IPS-18a (cell line): Measurements from ENCODE around the gene ARSI.
A peak's percentile ranks its signal among the peaks of the same experiment; 100 is the strongest.

Experiments used
- H3K27ac ChIP-seq: one replicate; pipeline ENCODE4 v1.5.1; 2013; ENCODE audit warnings: low read length
- H3K27me3 ChIP-seq: one replicate; pipeline ENCODE4 v1.6.1; 2013; ENCODE audit warnings: mild to moderate bottlenecking, low read length; ENCODE audit not compliant: control insufficient read depth, insufficient read depth
- H3K36me3 ChIP-seq: one replicate; pipeline ENCODE4 v1.6.1; 2013; ENCODE audit warnings: low read depth, low read length; ENCODE audit not compliant: control insufficient read depth
- H3K4me1 ChIP-seq: one replicate; pipeline ENCODE4 v1.6.1; 2013; ENCODE audit warnings: low read depth, low read length; ENCODE audit not compliant: control insufficient read depth
- H3K4me3 ChIP-seq: one replicate; pipeline ENCODE4 v1.5.1; 2013; ENCODE audit warnings: low read length
- H3K9ac ChIP-seq: one replicate; pipeline ENCODE4 v1.6.1; 2013; ENCODE audit warnings: mild to moderate bottlenecking, low read length, moderate library complexity
- H3K9me3 ChIP-seq: one replicate; pipeline ENCODE4 v1.6.1; 2013; ENCODE audit warnings: low read depth, low read length; ENCODE audit not compliant: control insufficient read depth

ARSI gene

DNA sequence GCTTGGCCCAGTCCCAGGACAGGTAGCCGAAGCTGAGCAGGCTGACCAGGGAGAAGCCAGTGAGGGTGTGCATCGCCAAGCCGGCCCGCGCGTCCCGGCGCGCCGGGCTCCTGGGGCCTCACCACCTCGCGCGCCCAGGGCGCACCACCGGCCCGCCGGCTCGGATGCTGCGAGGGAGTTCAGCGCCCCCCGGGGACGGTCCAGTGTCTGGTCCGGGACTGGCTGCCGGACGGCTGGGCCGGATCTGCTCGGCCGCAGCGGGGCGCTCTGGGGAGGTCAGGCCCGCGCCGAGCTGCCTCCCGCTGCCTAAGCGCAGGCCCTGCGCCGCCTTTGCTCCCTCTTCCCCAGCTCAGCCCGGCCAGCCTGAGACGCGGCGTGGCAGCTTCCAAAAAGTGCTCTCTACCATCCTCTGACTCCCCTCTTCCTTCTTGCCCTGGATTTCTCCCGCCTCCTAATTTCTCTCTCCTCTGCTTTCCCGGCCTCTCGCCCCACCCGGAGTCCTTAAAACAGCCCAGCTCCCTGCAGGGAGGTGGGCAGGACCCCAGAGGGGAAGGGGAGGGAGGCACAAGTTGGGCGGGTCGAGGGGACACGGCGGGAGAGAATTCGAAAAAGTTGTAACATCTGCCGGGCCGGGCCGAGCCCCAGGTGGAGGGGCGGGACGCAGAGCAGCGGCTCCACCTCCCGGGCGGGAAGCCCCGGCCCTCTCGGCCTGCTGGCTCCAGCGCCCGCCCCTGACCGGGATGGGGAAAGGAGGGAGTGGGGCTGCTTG, at the start of gene ARSI:
Gene ARSI (minus strand): TSS at position 605 of the 769 bp plus-strand sequence. CDS start 532 bp downstream, at position 73.
- Histone ChIP-seq H3K9me3 (no peaks in the 10 kb centered on the region), H3K27me3 (peaks cover 19% of the 10 kb centered on the region), H3K9ac (peak within 1 kb of the TSS; percentile 25), H3K4me3 (peak within 1 kb of the TSS; percentile 63), H3K4me1 (peaks cover 14% of the 10 kb centered on the region), H3K36me3 (no peaks in the 10 kb centered on the region), H3K27ac (no peak within 1 kb of the TSS)

DNA sequence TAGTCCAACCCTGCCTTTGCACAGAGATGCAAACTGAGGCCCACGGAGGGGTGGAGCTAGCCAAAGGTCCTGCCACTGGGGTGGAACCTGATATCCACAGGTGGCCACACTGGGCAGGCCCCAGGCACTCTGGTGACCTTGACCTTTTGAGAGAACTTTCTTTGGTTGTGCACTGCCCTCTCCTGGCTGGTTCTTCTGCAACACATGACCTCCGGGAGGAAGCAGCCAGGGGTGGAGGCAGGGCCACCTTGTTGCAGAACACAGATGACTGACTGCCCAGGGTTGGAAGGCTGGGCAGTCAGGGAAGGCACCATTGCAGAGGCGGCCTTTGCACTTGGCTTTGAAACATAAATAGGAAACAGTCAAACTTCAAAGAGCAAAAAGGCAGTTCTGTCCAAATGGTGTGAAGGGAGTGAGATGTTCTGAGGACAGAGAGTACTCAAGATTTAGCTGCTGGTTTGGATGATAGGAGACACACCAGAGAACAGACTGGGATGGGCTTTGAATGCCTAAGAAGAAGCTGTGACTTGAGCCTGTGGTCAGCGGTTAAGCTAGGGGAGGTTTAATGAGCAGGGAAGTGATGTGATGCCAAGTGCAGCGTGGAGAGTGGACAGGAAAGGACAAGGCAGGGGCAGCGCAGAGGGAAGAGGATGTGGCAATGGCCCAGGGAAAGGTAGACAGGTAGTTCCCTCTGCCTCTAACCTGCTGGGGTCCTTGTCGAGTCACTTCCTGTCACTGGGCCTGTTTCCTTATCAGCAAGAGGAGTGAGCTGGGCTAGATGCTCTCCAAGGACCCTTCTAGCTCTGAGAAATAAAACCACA, 48.0 kb upstream of the ARSI start:
- no peaks in the 10 kb centered on the region for H3K9me3 ChIP-seq
- H3K36me3 ChIP-seq: no peaks in the 10 kb centered on the region
- H3K4me3 ChIP-seq: no peak overlapping the region
- no peak overlapping the region for H3K9ac ChIP-seq
- no peak overlapping the region for H3K27ac ChIP-seq
- no peaks in the 10 kb centered on the region for H3K27me3 ChIP-seq
- H3K4me1 ChIP-seq: peaks cover 4% of the 10 kb centered on the region

GRCh38 chr5:150349681-150350275, 47.1 kb upstream of the ARSI start:
- Histone ChIP-seq H3K27me3 (no peaks in the 10 kb centered on the region), H3K4me3 (no peak overlapping the region), H3K36me3 (no peaks in the 10 kb centered on the region), H3K9ac (no peak overlapping the region), H3K27ac (no peak overlapping the region), H3K9me3 (no peaks in the 10 kb centered on the region), H3K4me1 (peaks cover 4% of the 10 kb centered on the region)

GRCh38 chr5:150347451-150347850, 44.7 kb upstream of the ARSI start:
- Histone ChIP-seq H3K27ac (no peak overlapping the region), H3K9me3 (no peaks in the 10 kb centered on the region), H3K4me3 (no peak overlapping the region), H3K27me3 (no peaks in the 10 kb centered on the region), H3K36me3 (no peaks in the 10 kb centered on the region), H3K4me1 (peaks cover 4% of the 10 kb centered on the region), H3K9ac (no peak overlapping the region)

GRCh38 chr5:150347003-150347402, 44.3 kb upstream of the ARSI start:
- Histone ChIP-seq H3K27me3 (no peaks in the 10 kb centered on the region), H3K4me1 (peaks cover 4% of the 10 kb centered on the region), H3K9me3 (no peaks in the 10 kb centered on the region), H3K9ac (no peak overlapping the region), H3K27ac (no peak overlapping the region), H3K36me3 (no peaks in the 10 kb centered on the region), H3K4me3 (no peak overlapping the region)

DNA sequence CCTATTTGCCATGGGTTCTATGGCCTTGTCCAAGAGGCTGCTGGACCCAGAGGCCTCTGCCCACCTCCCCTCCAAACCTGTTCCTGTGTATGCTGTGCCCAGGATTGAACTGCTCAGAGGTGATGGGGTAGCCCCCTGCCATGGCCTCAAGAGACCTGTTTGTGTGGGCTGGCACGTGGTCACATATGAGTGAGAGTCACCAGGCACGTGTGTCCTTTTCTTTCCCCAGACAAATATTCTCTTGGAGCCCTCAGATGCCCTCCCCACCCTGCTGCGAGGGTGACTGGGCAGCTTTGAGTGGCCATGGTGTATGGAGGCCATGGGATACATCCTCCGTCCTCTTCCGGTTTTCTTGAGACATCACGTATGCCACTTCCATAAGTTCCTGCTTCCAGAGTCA, 43.9 kb upstream of the ARSI start:
- H3K27me3 ChIP-seq: no peaks in the 10 kb centered on the region
- no peak overlapping the region for H3K4me3 ChIP-seq
- peaks cover 4% of the 10 kb centered on the region for H3K4me1 ChIP-seq
- no peaks in the 10 kb centered on the region for H3K36me3 ChIP-seq
- no peak overlapping the region for H3K27ac ChIP-seq
- no peaks in the 10 kb centered on the region for H3K9me3 ChIP-seq
- no peak overlapping the region for H3K9ac ChIP-seq

- H3K27ac ChIP-seq: no peak overlapping the region
- no peaks in the 10 kb centered on the region for H3K36me3 ChIP-seq
- H3K9ac ChIP-seq: no peak overlapping the region
- H3K4me1 ChIP-seq: peaks cover 1% of the 10 kb centered on the region
- H3K9me3 ChIP-seq: no peaks in the 10 kb centered on the region
- H3K4me3 ChIP-seq: no peak overlapping the region
- no peaks in the 10 kb centered on the region for H3K27me3 ChIP-seq
Measured at GRCh38 chr5:150345716-150346115, 43.0 kb upstream of the ARSI start.

DNA sequence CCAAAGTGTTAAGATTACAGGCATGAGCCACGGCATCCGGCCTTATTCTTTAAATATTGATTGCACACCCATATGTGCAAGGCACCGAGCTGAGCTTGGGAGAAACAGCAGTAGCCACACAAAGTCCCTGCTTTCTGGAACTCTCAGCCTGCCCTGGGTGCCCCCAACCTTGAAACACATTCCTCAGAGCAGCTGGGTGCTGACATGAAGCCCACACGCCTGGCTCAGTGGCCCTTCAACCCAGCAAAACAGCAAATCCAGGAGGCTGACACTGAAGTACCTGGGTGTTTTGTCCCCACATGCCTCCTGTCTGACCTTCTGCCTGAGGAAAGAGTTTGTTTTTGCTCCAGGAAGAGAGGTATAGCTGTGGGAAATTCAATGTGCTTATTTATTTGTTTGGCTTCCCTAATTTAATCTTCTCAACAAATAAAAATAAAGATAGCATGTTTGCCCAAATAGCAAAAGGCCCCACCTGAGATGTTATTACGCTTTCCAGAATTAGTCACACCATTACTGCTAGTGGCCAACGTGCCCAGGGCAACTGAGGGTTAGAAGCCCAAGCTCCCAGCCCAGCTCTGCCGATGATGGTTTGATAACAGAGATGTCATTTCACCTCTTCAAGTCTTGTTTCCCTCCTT, 41.4 kb upstream of the ARSI start:
- Histone ChIP-seq H3K4me3 (no peak overlapping the region), H3K9ac (no peak overlapping the region), H3K4me1 (no peaks in the 10 kb centered on the region), H3K27ac (no peak overlapping the region), H3K9me3 (no peaks in the 10 kb centered on the region), H3K36me3 (no peaks in the 10 kb centered on the region), H3K27me3 (no peaks in the 10 kb centered on the region)

- Histone ChIP-seq H3K9me3 (no peaks in the 10 kb centered on the region), H3K9ac (no peak overlapping the region), H3K4me3 (no peak overlapping the region), H3K27ac (no peak overlapping the region), H3K27me3 (no peaks in the 10 kb centered on the region), H3K36me3 (no peaks in the 10 kb centered on the region), H3K4me1 (no peaks in the 10 kb centered on the region)
Measured at GRCh38 chr5:150342583-150342982, 39.9 kb upstream of the ARSI start.

DNA sequence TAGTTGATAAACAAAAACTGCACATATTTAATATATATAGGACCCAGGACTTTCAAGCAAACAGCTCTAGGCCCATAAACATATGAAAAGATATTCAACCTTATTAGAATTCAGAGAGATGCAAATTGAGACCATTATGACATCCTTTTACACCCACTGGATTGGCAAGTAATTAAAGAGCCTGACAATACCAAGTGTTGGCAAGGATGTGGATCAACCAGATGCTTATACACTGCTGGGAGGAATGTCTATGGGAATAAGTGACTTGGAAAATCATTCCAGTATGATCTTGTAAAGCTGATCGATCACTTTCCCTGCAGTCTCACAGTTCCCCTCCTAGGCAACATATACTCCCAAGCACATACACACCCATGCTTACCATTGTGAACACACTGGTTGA, 39.3 kb upstream of the ARSI start:
- Histone ChIP-seq H3K9me3 (no peaks in the 10 kb centered on the region), H3K4me3 (no peak overlapping the region), H3K4me1 (no peaks in the 10 kb centered on the region), H3K9ac (no peak overlapping the region), H3K27me3 (no peaks in the 10 kb centered on the region), H3K36me3 (no peaks in the 10 kb centered on the region), H3K27ac (no peak overlapping the region)

DNA sequence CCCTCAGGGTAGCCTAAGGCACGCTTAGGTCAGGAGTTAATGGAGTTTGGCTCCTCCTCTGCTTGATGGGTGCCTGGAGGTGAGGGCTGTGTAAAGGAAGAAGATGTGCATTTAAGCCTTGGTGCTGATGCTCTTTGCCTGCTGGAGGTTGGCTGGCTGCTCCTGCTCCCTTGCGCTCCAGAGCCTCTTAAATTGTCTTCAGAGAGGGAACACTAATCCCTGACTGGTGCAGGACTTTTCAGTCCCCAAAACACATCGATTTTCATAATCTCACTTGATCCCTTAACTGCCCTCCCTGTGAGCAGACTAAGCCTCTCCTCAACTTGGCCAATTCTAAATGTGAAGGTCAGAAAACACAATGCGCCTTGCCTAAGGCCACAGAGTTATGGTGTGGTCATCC, 38.6 kb upstream of the ARSI start:
- Histone ChIP-seq H3K4me3 (no peak overlapping the region), H3K9ac (no peak overlapping the region), H3K9me3 (no peaks in the 10 kb centered on the region), H3K27ac (no peak overlapping the region), H3K36me3 (no peaks in the 10 kb centered on the region), H3K27me3 (no peaks in the 10 kb centered on the region), H3K4me1 (no peaks in the 10 kb centered on the region)
